GM19395 (cell line): Measurements from ENCODE around the gene ZNF737.
"Not testable (repeated sequence)": the region's sequence is repeated elsewhere in the genome, so short reads cannot be mapped to it uniquely, and the experiment has no call there.

Experiments
- ATAC-seq: cut with Tn5 transposase; IDR thresholded peaks from one replicate; pipeline ENCODE4 v1.9.1; 2021; ENCODE audit warnings: mild to moderate bottlenecking, moderate library complexity; ENCODE audit not compliant: unreplicated experiment

ZNF737 gene

GRCh38 chr19:20565321-20566018 is at the start of gene ZNF737:
Gene ZNF737, minus strand, starts transcription at chr19:20565781. Its CDS starts 141 bp downstream, at chr19:20565640.
- ATAC-seq, result peak; percentile 91

DNA sequence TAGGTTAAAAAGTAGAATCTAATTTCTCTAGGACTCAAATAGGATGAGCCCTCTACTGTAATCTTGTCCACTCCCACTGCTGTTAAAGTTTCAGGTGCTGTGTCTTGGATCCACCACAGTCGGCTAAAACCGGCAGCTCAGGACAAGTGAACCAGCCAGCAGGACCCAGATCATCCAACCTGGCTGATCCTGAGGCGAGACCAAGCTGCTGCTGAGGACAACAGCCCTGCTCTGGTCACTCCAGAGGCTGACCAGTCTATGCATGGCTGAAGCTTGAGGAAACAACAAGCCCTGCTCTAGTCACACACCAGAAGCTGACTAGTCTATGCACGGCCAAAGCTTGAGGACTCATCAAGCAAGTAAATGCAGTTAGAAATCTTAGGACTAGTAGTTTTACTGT is 49.4 kb upstream of the ZNF737 start:
- ATAC-seq, result not testable (repeated sequence)

DNA sequence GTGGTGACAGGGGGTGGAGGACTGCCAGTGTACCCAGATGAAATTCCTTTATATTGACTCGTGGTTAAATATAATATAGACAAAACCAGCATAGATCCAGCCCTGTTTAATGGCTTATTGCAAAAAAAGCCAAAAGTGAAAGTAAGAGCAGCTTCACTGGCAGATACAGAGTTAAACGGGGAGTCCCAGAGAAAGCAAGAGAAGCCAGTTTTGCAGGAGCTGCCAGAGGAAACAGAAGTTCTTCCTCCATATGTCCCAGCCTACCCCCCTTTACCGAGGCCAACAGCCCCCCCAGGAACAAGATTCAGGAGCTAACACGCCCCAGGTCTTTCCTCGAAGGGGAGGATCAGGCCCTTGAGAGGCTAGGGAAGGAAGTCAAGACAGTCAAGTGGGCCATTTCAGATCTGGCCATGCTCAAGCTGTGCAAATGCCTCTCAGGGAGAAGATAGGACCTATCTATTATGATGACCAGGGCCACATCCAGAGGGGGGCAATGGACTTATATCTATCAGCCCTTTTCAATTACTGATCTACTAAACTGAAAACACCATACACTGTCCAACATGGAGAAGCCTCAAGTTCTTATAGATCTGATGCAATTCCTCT is 47.2 kb upstream of the ZNF737 start:
- no peak for ATAC-seq

- no peak for ATAC-seq
Measured at GRCh38 chr19:20611866-20612265, 46.3 kb upstream of the ZNF737 start.

GRCh38 chr19:20607943-20608342 is 42.4 kb upstream of the ZNF737 start:
- ATAC-seq, result no peak

GRCh38 chr19:20558571-20558970 is 7.0 kb downstream of the ZNF737 start:
- ATAC-seq, result no peak

- no peak for ATAC-seq
Measured at GRCh38 chr19:20558011-20558410, 7.6 kb downstream of the ZNF737 start.

- ATAC-seq, result not testable (repeated sequence)
Measured at GRCh38 chr19:20544667-20545333, 20.8 kb downstream of the ZNF737 start.

GRCh38 chr19:20530303-20530702 is 35.3 kb downstream of the ZNF737 start:
- ATAC-seq, result not testable (repeated sequence)

GRCh38 chr19:20513189-20513904 is 52.2 kb downstream of the ZNF737 start:
- ATAC-seq, result no peak

- ATAC-seq, result no peak
Measured at GRCh38 chr19:20503476-20503875, 62.1 kb downstream of the ZNF737 start.
